ENCODE results near the gene ANKZF1.

DNA sequence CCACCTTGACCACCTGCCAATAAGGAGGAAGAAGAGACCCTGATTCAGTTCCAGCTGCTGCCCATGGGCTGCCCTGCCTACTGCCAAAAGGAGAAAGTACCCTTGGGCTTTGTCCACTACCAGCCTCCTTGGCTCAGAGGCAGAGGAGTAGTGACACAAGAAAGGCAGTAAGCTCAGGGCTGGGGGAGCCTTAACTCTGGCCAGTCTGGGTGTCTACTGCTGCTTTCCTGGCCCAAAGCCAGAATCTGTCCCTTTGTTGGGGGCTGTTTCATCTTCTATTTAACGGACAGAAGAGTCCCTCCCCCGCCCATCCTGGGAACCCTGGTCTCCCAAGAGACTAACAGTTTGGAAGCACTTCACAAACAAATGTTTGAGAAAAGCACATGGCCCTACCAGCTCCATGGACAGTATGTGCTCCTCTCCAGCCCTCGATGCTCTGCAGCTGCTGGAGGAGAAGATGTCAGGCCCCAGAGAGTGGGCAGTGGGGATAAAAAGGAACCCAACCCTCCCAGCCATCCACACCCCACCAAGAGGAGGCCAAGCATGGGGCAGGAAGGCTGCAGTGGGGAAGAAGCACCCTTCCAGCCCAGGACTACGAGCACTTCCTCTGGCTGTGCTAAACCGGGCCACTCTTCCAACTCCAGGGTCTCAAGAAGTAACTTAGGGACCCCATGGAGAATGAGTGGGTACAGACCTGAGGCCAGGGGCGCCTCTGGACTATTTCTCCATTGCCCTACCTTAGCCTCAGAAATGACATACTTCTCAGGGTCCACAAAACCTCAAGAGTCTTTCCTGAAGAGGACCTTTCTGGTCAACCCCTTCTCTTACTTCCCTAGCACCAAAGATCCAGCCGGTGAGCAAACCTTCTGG is 1.3 kb upstream of the ANKZF1 start:
- TF ChIP-seq POLR2A (IDR thresholded peaks at IDR 0.05; ENCODE audit: low read depth, low read length): no peak
- no peak for TF ChIP-seq YY1 (IDR thresholded peaks at IDR 0.05; ENCODE audit: low read depth, low read length)
- TF ChIP-seq CTCF (IDR thresholded peaks at IDR 0.05 in 2 of 3, conservative IDR thresholded peaks at IDR 0.05 in 1 of 3; ENCODE audit: control insufficient read depth in 2 of 3, extremely low read depth in 1 of 3, insufficient read depth in 1 of 3, low read depth in 3 of 3, low read length in 3 of 3): no peak
